SK-N-SH (cell line): Measurements from ENCODE around the gene MYO16. TPM values are rescaled to one million over a fixed set of nuclear protein-coding genes. Genes with fewer than 3 reads are reported as not detected.

Experiments used
- CTCF ChIA-PET: fragments of 300-600, 350-600 bp; formaldehyde crosslinking; extraction: SDS; loops from one replicate; lab custom pipeline; 2021; lab: Yijun Ruan, JAX
- POLR2A ChIA-PET: fragments of 350-600 bp; sonication (Branson Sonifier 250); formaldehyde crosslinking; extraction: SDS; loops from one replicate; lab custom pipeline; 2020; ENCODE audit warnings: antibody characterized with exemption, inconsistent platforms; lab: Yijun Ruan, JAX
- DNase-seq: peaks from one replicate; pipeline ENCODE4 v3.0.0; 2012
- H2AFZ ChIP-seq: fragments of 200-600 bp; sonication (generic); 2 replicates; pipeline ENCODE4 v1.8.1; 2016; ENCODE audit warnings: antibody characterized with exemption, mild to moderate bottlenecking, low read depth
- H3F3A ChIP-seq: fragments of 200-600 bp; sonication (generic); replicated peaks from 2 replicates; pipeline ENCODE3; 2016; ENCODE audit warnings: antibody characterized with exemption, mild to moderate bottlenecking; ENCODE audit not compliant: insufficient read depth
- H3K27ac ChIP-seq, 2 experiments: fragments of 200-500 bp in 1 of 2; fragments of 200-600 bp in 1 of 2; sonication (Bioruptor generic) in 1 of 2; sonication (generic), shearing (Covaris generic) in 1 of 2; 2 replicates each; pipeline versions ENCODE4 v1.5.1 to v1.6.1; 2014 to 2016; ENCODE audit warnings: low read depth in 2 of 2, inconsistent platforms in 1 of 2, low read length in 1 of 2, mild to moderate bottlenecking in 1 of 2, mixed read lengths in 1 of 2
- H3K27me3 ChIP-seq: fragments of 200-600 bp; sonication (generic), shearing (Covaris generic); 2 replicates; pipeline ENCODE4 v1.6.1; 2016; ENCODE audit warnings: mixed run types; ENCODE audit not compliant: insufficient read depth
- H3K36me3 ChIP-seq, 2 experiments: fragments of 200-500 bp in 1 of 2; fragments of 200-600 bp in 1 of 2; sonication (Bioruptor generic) in 1 of 2; sonication (generic) in 1 of 2; replicated peaks in 1 of 2; 2 replicates each; pipeline versions ENCODE3 to v1.5.1; 2014 to 2016; ENCODE audit warnings: low read length in 1 of 2, mild to moderate bottlenecking in 1 of 2; ENCODE audit not compliant: insufficient read depth in 2 of 2, control insufficient read depth in 1 of 2
- H3K4me1 ChIP-seq, 2 experiments: fragments of 200-500 bp in 1 of 2; fragments of 200-600 bp in 1 of 2; sonication (Bioruptor generic) in 1 of 2; sonication (generic), shearing (Covaris generic) in 1 of 2; 2 replicates each; pipeline versions ENCODE4 v1.5.1 to v1.6.1; 2014 to 2016; ENCODE audit warnings: low read depth in 1 of 2, low read length in 1 of 2, mixed run types in 1 of 2; ENCODE audit not compliant: insufficient read depth in 2 of 2, control insufficient read depth in 1 of 2
- H3K4me2 ChIP-seq: fragments of 200-600 bp; sonication (generic), shearing (Covaris generic); 2 replicates; pipeline ENCODE4 v1.6.1; 2017; ENCODE audit warnings: mixed run types
- H3K4me3 ChIP-seq, 2 experiments: fragments of 200-500 bp in 1 of 2; fragments of 200-600 bp in 1 of 2; sonication (Bioruptor generic) in 1 of 2; sonication (generic), shearing (Covaris generic) in 1 of 2; 2 replicates each; pipeline versions ENCODE4 v1.5.1 to v1.8.1; 2014 to 2016; ENCODE audit warnings: low read depth in 2 of 2, inconsistent platforms in 1 of 2, low read length in 1 of 2, mild to moderate bottlenecking in 1 of 2, mixed read lengths in 1 of 2, moderate library complexity in 1 of 2
- H3K79me2 ChIP-seq: fragments of 200-600 bp; sonication (generic); 2 replicates; pipeline ENCODE4 v1.8.1; 2017; ENCODE audit warnings: mild to moderate bottlenecking; ENCODE audit not compliant: insufficient read depth
- H3K9ac ChIP-seq: fragments of 200-600 bp; sonication (generic); 2 replicates; pipeline ENCODE4 v1.6.1; 2017; ENCODE audit warnings: mixed run types
- H3K9me2 ChIP-seq: fragments of 200-600 bp; sonication (generic); 2 replicates; pipeline ENCODE4 v1.6.1; 2017; ENCODE audit warnings: mixed run types
- H3K9me3 ChIP-seq: fragments of 200-600 bp; sonication (generic); 2 replicates; pipeline ENCODE4 v1.6.1; 2017; ENCODE audit warnings: mixed run types, mild to moderate bottlenecking, moderate library complexity
- H4K20me1 ChIP-seq: fragments of 200-600 bp; sonication (generic); 2 replicates; pipeline ENCODE4 v1.6.1; 2017; ENCODE audit warnings: mild to moderate bottlenecking, mixed run types; ENCODE audit not compliant: insufficient read depth
- CHD2 ChIP-seq: fragments of 150-350 bp; IDR thresholded peaks from 2 replicates; pipeline ENCODE4 v1.6.1; 2018; ENCODE audit warnings: low read length; ENCODE audit not compliant: partially characterized antibody
- EP300 ChIP-seq, 2 experiments: IDR thresholded peaks; 2 replicates each; pipeline versions ENCODE4 v1.4.0 to v1.6.1; 2012; ENCODE audit warnings: borderline replicate concordance in 1 of 2, low read depth in 1 of 2, low read length in 1 of 2
- EZH2phosphoT487 ChIP-seq: fragments of 200-600 bp; sonication (generic); IDR thresholded peaks from 2 replicates; pipeline ENCODE4 v1.6.1; 2017; ENCODE audit warnings: low read depth, mixed run types, mild to moderate bottlenecking, antibody characterized with exemption, moderate library complexity, borderline replicate concordance
- FOXJ3 ChIP-seq: sonication (generic); formaldehyde crosslinking; IDR thresholded peaks from 2 replicates; pipeline ENCODE4 v1.5.1; 2020; ENCODE audit warnings: mild to moderate bottlenecking, missing genetic modification reagents
- GABPA ChIP-seq: IDR thresholded peaks from 2 replicates; pipeline ENCODE4 v1.4.0; 2012; ENCODE audit warnings: low read depth, mild to moderate bottlenecking
- MEF2A ChIP-seq: IDR thresholded peaks from 2 replicates; pipeline ENCODE4 v1.4.0; 2012; ENCODE audit warnings: low read depth, borderline replicate concordance
- MXI1 ChIP-seq: IDR thresholded peaks from 2 replicates; pipeline ENCODE4 v1.6.1; 2012; ENCODE audit warnings: mild to moderate bottlenecking, low read depth, low read length, improper control_type of control experiment
- NRF1 ChIP-seq: IDR thresholded peaks from 2 replicates; pipeline ENCODE4 v1.6.1; 2012; ENCODE audit warnings: low read depth, mild to moderate bottlenecking, low read length
- POLR2AphosphoS5 ChIP-seq: IDR thresholded peaks from 2 replicates; pipeline ENCODE4 v1.6.1; 2012; ENCODE audit warnings: low read depth, low read length
- RCOR1 ChIP-seq: fragments of 150-350 bp; IDR thresholded peaks from 2 replicates; pipeline ENCODE4 v1.6.1; 2017; ENCODE audit warnings: antibody characterized with exemption, low read length
- SMC3 ChIP-seq: IDR thresholded peaks from 2 replicates; pipeline ENCODE4 v1.6.1; 2012; ENCODE audit warnings: low read depth, low read length, improper control_type of control experiment
- TAF1 ChIP-seq: IDR thresholded peaks from 2 replicates; pipeline ENCODE4 v1.6.1; 2012; ENCODE audit warnings: low read depth, mild to moderate bottlenecking, low read length, moderate library complexity, borderline replicate concordance
- TEAD4 ChIP-seq: IDR thresholded peaks from 2 replicates; pipeline ENCODE4 v1.4.0; 2012; ENCODE audit warnings: mild to moderate bottlenecking, borderline replicate concordance; ENCODE audit not compliant: insufficient read depth
- YY1 ChIP-seq: IDR thresholded peaks from 2 replicates; pipeline ENCODE4 v1.4.0; 2012; ENCODE audit warnings: low read depth, mild to moderate bottlenecking
- WGBS: methylation state at CpG from one replicate; pipeline ENCODE4 v1.1.6; 2017; ENCODE audit warnings: low lambda C conversion rate; 5-methylcytosine and 5-hydroxymethylcytosine counted together
- polyA plus RNA-seq, 3 experiments: library from polyadenylated mRNA; depleted of rRNA; stranded (reverse); fragments of >200 nt; gene quantifications; 2 replicates each; pipeline ENCODE4 v1.2.3, GENCODE V29; 2012
- TF ChIP-seq, protein P1 (sequence below): IDR thresholded peaks from 2 replicates; pipeline ENCODE4; 2012
- TF ChIP-seq, protein P2 (sequence below): IDR thresholded peaks from 2 replicates; pipeline ENCODE4 v1.4.0; 2012; ENCODE audit warnings: low read depth, borderline replicate concordance
- TF ChIP-seq, protein P3 (sequence below): IDR thresholded peaks from 2 replicates; pipeline ENCODE4 v1.4.0; 2012; ENCODE audit warnings: low read depth
- TF ChIP-seq, protein P4 (sequence below): IDR thresholded peaks from 2 replicates; pipeline ENCODE4 v1.6.1; 2012; ENCODE audit warnings: mild to moderate bottlenecking, low read depth, low read length, moderate library complexity
- TF ChIP-seq, protein P5 (sequence below): IDR thresholded peaks from 2 replicates; pipeline ENCODE4 v1.4.0; 2012; ENCODE audit warnings: low read depth, borderline replicate concordance

MYO16 gene
- polyA plus RNA-seq, 1 of the 3 experiments (the other 2 are of a cell fraction), result 0.07 TPM

DNA sequence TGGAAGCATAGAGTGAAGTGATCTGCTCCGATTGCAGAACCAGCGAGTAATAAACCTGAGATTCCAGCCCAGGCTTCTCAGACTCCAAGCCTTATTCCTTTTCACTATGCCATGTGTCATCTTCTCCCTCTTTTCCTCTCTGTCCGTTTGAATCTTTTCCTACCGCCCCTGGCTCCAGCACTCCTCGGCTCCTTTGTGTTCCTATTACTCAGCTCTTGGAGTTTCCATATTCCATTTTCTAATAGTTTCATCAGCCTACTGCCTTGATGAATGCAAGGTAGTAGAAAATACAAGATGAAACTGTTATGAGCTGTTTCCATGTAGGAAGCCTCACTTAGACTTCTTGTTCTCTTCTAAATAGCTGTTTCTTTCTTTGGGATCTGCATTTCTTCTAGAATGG, 138.6 kb downstream of the MYO16 start (continued):
- TF ChIP-seq, protein P1, sequence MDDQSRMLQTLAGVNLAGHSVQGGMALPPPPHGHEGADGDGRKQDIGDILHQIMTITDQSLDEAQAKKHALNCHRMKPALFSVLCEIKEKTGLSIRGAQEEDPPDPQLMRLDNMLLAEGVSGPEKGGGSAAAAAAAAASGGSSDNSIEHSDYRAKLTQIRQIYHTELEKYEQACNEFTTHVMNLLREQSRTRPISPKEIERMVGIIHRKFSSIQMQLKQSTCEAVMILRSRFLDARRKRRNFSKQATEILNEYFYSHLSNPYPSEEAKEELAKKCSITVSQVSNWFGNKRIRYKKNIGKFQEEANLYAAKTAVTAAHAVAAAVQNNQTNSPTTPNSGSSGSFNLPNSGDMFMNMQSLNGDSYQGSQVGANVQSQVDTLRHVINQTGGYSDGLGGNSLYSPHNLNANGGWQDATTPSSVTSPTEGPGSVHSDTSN, result no peak
- TF ChIP-seq POLR2AphosphoS5 (no peak), SMC3 (no peak), FOXJ3 (CRISPR knock-in tag) (no peak)
- TF ChIP-seq, protein P2, sequence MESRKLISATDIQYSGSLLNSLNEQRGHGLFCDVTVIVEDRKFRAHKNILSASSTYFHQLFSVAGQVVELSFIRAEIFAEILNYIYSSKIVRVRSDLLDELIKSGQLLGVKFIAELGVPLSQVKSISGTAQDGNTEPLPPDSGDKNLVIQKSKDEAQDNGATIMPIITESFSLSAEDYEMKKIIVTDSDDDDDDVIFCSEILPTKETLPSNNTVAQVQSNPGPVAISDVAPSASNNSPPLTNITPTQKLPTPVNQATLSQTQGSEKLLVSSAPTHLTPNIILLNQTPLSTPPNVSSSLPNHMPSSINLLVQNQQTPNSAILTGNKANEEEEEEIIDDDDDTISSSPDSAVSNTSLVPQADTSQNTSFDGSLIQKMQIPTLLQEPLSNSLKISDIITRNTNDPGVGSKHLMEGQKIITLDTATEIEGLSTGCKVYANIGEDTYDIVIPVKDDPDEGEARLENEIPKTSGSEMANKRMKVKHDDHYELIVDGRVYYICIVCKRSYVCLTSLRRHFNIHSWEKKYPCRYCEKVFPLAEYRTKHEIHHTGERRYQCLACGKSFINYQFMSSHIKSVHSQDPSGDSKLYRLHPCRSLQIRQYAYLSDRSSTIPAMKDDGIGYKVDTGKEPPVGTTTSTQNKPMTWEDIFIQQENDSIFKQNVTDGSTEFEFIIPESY, result no peak

DNA sequence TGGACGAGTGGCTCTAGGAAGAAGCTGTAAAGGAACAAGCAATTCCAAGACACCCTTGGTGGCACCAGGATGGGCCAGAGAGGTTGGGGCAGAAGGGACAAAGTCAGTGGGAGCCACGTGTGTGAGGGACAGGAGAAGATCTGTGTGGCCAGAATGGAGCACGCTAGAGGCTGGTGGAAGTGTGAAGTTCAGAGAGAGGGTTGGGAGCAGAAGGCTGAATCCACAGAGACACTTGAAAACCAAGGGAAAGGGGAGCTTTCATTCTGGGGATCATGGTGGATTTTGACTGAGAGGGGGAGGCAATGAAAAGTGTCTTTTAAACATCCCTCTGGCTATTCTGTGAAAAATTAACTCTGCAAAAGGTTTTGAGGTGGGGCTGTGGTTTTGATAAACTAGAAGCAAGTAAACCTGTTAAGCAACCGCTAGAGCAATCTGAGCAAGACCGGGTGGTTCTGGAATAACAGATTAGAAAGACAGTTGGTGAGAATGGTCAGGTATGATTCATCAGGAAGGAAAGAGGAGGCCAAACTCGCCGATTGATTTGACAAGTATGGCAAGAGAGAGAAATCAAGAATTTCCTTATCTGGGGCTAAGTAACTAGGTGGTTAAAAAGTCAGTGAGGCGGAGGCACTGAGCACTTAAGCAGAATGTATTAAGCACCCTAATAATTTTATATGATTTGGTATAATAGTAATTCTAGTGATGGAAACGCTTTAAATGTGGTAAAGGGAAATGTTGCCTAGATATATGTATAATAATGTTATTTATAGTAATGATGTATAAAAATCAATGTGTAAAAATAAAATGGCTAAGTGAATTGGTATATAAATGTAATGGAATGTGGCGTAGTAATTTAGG, 140.0 kb downstream of the MYO16 start:
- 40% methylated on average over 10 of the region's 10 CpGs for WGBS
- H3K36me3 ChIP-seq, result no peaks in the 10 kb centered on the region

More for the DNA sequence above, 140.0 kb downstream of the MYO16 start:
- H3K4me3 ChIP-seq, result no peak overlapping the region
- no peaks in the 10 kb centered on the region for H3F3A ChIP-seq
- no peak overlapping the region for H3K4me2 ChIP-seq
- no peak overlapping the region for H3K27ac ChIP-seq
- H3K4me1 ChIP-seq, result no peaks in the 10 kb centered on the region
- TF ChIP-seq MEF2A, result no peak
- no peak for TF ChIP-seq NRF1
- TF ChIP-seq, protein P3, sequence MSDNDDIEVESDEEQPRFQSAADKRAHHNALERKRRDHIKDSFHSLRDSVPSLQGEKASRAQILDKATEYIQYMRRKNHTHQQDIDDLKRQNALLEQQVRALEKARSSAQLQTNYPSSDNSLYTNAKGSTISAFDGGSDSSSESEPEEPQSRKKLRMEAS, result no peak
- TF ChIP-seq, protein P4, sequence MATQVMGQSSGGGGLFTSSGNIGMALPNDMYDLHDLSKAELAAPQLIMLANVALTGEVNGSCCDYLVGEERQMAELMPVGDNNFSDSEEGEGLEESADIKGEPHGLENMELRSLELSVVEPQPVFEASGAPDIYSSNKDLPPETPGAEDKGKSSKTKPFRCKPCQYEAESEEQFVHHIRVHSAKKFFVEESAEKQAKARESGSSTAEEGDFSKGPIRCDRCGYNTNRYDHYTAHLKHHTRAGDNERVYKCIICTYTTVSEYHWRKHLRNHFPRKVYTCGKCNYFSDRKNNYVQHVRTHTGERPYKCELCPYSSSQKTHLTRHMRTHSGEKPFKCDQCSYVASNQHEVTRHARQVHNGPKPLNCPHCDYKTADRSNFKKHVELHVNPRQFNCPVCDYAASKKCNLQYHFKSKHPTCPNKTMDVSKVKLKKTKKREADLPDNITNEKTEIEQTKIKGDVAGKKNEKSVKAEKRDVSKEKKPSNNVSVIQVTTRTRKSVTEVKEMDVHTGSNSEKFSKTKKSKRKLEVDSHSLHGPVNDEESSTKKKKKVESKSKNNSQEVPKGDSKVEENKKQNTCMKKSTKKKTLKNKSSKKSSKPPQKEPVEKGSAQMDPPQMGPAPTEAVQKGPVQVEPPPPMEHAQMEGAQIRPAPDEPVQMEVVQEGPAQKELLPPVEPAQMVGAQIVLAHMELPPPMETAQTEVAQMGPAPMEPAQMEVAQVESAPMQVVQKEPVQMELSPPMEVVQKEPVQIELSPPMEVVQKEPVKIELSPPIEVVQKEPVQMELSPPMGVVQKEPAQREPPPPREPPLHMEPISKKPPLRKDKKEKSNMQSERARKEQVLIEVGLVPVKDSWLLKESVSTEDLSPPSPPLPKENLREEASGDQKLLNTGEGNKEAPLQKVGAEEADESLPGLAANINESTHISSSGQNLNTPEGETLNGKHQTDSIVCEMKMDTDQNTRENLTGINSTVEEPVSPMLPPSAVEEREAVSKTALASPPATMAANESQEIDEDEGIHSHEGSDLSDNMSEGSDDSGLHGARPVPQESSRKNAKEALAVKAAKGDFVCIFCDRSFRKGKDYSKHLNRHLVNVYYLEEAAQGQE, result no peak
- TF ChIP-seq, protein P5, sequence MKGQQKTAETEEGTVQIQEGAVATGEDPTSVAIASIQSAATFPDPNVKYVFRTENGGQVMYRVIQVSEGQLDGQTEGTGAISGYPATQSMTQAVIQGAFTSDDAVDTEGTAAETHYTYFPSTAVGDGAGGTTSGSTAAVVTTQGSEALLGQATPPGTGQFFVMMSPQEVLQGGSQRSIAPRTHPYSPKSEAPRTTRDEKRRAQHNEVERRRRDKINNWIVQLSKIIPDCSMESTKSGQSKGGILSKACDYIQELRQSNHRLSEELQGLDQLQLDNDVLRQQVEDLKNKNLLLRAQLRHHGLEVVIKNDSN, result no peak
- no peak for TF ChIP-seq RCOR1
- TF ChIP-seq GABPA, result no peak
- no peak for TF ChIP-seq EZH2phosphoT487
- no peak for TF ChIP-seq EP300 (IDR thresholded peaks at IDR 0.05; ENCODE audit: borderline replicate concordance in 1 of 2, low read depth in 1 of 2, low read length in 1 of 2)
- no peak for TF ChIP-seq MXI1
- no peak for TF ChIP-seq YY1
- TF ChIP-seq CHD2, result no peak
- TF ChIP-seq TEAD4, result no peak
- TF ChIP-seq TAF1, result no peak
- no peak overlapping the region for H3K9ac ChIP-seq
- H3K9me2 ChIP-seq, result no peaks in the 10 kb centered on the region
- no peaks in the 10 kb centered on the region for H3K27me3 ChIP-seq
- no peak for DNase-seq
- ChIA-PET CTCF (no interaction called here), POLR2A (no interaction called here)
- no peak overlapping the region for H2AFZ ChIP-seq
- H3K79me2 ChIP-seq, result no peaks in the 10 kb centered on the region
- H3K9me3 ChIP-seq, result no peaks in the 10 kb centered on the region
- no peaks in the 10 kb centered on the region for H4K20me1 ChIP-seq
